GM19328 (cell line): Measurements from ENCODE around the gene MDM2.
"Not testable (repeated sequence)": the region's sequence is repeated elsewhere in the genome, so short reads cannot be mapped to it uniquely, and the experiment has no call there.

Source experiments
- ATAC-seq: cut with Tn5 transposase; IDR thresholded peaks from one replicate; pipeline ENCODE4 v1.9.1; 2021; ENCODE audit warnings: mild to moderate bottlenecking, moderate library complexity; ENCODE audit not compliant: unreplicated experiment

The MDM2 gene

GRCh38 chr12:68804657-68805591, 3.1 kb upstream of the MDM2 start:
- ATAC-seq, result no peak

GRCh38 chr12:68805592-68806120, 2.3 kb upstream of the MDM2 start:
- no peak for ATAC-seq

- no peak for ATAC-seq
Observed at GRCh38 chr12:68806488-68807237, 1.3 kb upstream of the MDM2 start.

GRCh38 chr12:68807274-68807575, 752 bp upstream of the MDM2 start:
- not testable (repeated sequence) for ATAC-seq

- ATAC-seq, result peak; percentile 40
Observed at GRCh38 chr12:68808388-68809189, 612 bp downstream of the MDM2 start.

- ATAC-seq, result no peak
Observed at GRCh38 chr12:68809190-68810026, 1.4 kb downstream of the MDM2 start.

- ATAC-seq, result not testable (repeated sequence)
Observed at GRCh38 chr12:68810027-68810389, 2.0 kb downstream of the MDM2 start.

GRCh38 chr12:68811573-68811972, 3.6 kb downstream of the MDM2 start:
- ATAC-seq, result not testable (repeated sequence)

- ATAC-seq, result no peak
Observed at GRCh38 chr12:68812553-68813241, 4.7 kb downstream of the MDM2 start.

- ATAC-seq, result no peak
Observed at GRCh38 chr12:68813242-68813593, 5.2 kb downstream of the MDM2 start.

GRCh38 chr12:68814490-68815231, 6.7 kb downstream of the MDM2 start:
- no peak for ATAC-seq

- ATAC-seq, result no peak
Observed at GRCh38 chr12:68815232-68815927, 7.4 kb downstream of the MDM2 start.

GRCh38 chr12:68815928-68816800, 8.2 kb downstream of the MDM2 start:
- no peak for ATAC-seq

- ATAC-seq, result not testable (repeated sequence)
Observed at GRCh38 chr12:68819481-68819880, 11.5 kb downstream of the MDM2 start.

- ATAC-seq, result no peak
Observed at GRCh38 chr12:68821357-68822188, 13.6 kb downstream of the MDM2 start.

GRCh38 chr12:68823696-68824095, 15.7 kb downstream of the MDM2 start:
- ATAC-seq, result no peak

- ATAC-seq, result no peak
Observed at GRCh38 chr12:68824131-68824530, 16.2 kb downstream of the MDM2 start.
